ENCODE measurements around the gene RMRP.

Gene RMRP

GRCh38 chr9:35666045-35666444 lies 8.2 kb upstream of the RMRP start:
- no peak for DNase-seq (ENCODE audit: low read depth in 2 of 2, low spot score in 1 of 2)

- no peak for DNase-seq (ENCODE audit: low read depth in 2 of 2, low spot score in 1 of 2)
These were observed 7.6 kb upstream of the RMRP start for GRCh38 chr9:35665471-35665818.

GRCh38 chr9:35664531-35665470 lies 7.0 kb upstream of the RMRP start, which contains the start of gene ARHGEF39:
Gene ARHGEF39, minus strand, starts transcription at chr9:35665195. Its CDS starts 26 bp downstream, at chr9:35665169.
- DNase-seq (ENCODE audit: low read depth in 2 of 2, low spot score in 1 of 2), result peak in 1 of 2 donors; percentile 31

GRCh38 chr9:35662437-35662836 lies 4.6 kb upstream of the RMRP start:
- no peak for DNase-seq (ENCODE audit: low read depth in 2 of 2, low spot score in 1 of 2)

- no peak for DNase-seq (ENCODE audit: low read depth in 2 of 2, low spot score in 1 of 2)
These were observed 4.0 kb upstream of the RMRP start for GRCh38 chr9:35661756-35662350.

- no peak for DNase-seq (ENCODE audit: low read depth in 2 of 2, low spot score in 1 of 2)
These were observed 3.2 kb upstream of the RMRP start for GRCh38 chr9:35660966-35661415.

- no peak for DNase-seq (ENCODE audit: low read depth in 2 of 2, low spot score in 1 of 2)
These were observed 1.5 kb upstream of the RMRP start for GRCh38 chr9:35659340-35659739.

- DNase-seq (ENCODE audit: low read depth in 2 of 2, low spot score in 1 of 2), result no peak
These were observed 1.1 kb upstream of the RMRP start for GRCh38 chr9:35658968-35659220.

GRCh38 chr9:35658137-35658967 lies 533 bp upstream of the RMRP start, which contains the start of gene CCDC107:
Gene CCDC107, plus strand, starts transcription at chr9:35658292. Its CDS starts 88 bp downstream, at chr9:35658380.
- DNase-seq (ENCODE audit: low read depth in 2 of 2, low spot score in 1 of 2), result peak; percentile 58 to 67

- no peak for DNase-seq (ENCODE audit: low read depth in 2 of 2, low spot score in 1 of 2)
These were observed 831 bp downstream of the RMRP start for GRCh38 chr9:35656831-35657545.

GRCh38 chr9:35656348-35656747 lies 1.5 kb downstream of the RMRP start:
- no peak for DNase-seq (ENCODE audit: low read depth in 2 of 2, low spot score in 1 of 2)

- no peak for DNase-seq (ENCODE audit: low read depth in 2 of 2, low spot score in 1 of 2)
These were observed 4.2 kb downstream of the RMRP start for GRCh38 chr9:35653611-35654010.

GRCh38 chr9:35652829-35653209 lies 5.0 kb downstream of the RMRP start:
- no peak for DNase-seq (ENCODE audit: low read depth in 2 of 2, low spot score in 1 of 2)

GRCh38 chr9:35651956-35652828 lies 5.6 kb downstream of the RMRP start:
- DNase-seq (ENCODE audit: low read depth in 2 of 2, low spot score in 1 of 2), result no peak

- no peak for DNase-seq (ENCODE audit: low read depth in 2 of 2, low spot score in 1 of 2)
These were observed 7.3 kb downstream of the RMRP start, which contains the start of gene SIT1 for GRCh38 chr9:35650341-35651158. Gene SIT1, minus strand, starts transcription at chr9:35650931. Its CDS starts 78 bp downstream, at chr9:35650853.

- no peak for DNase-seq (ENCODE audit: low read depth in 2 of 2, low spot score in 1 of 2)
These were observed 8.1 kb downstream of the RMRP start for GRCh38 chr9:35649431-35650340.

GRCh38 chr9:35646533-35647265 lies 11.1 kb downstream of the RMRP start:
- DNase-seq (ENCODE audit: low read depth in 2 of 2, low spot score in 1 of 2), result peak; percentile 77 to 78

Data from stimulated activated CD8-positive, alpha-beta memory T cell treated with anti-CD3 and anti-CD28 coated beads, Interleukin-4, amount 100 ng/mL, for 4 hours (primary cell).